Measurements from ENCODE around the gene SUCLG1. TPM values are rescaled to one million over a fixed set of nuclear protein-coding genes. Genes with fewer than 3 reads are reported as not detected.

The SUCLG1 gene
- total RNA-seq, 2 experiments from 2014 or later: 70.0 to 71.3 TPM

DNA sequence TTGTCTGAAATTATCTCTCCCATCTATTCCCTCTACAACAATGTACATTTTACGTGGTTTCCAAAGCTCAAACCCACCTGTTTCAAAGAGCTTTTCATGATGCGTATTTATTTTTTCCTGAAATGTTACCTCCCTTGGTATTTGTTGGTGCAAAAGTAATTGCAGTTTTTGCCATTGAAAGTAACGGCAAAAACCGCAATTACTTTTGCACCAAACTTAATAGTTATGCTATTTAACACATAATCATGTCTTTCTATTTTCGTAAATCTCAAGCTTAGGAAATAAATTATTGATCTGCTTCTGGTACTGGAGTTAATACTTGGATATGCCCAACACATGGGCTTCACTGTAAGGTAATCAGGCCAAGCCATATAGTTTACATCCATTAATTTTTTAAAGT is 85.2 kb downstream of the SUCLG1 start:
- ChIA-PET POLR2A (interaction anchor here (0.6 kb wide), 1 partner anchor 587 kb away, joined by 8 read pairs; no protein-coding TSS in a partner anchor), CTCF (no interaction called here)

Other genes with a start within 250 kb of the SUCLG1 start
- under 1 TPM; 0.06 to 0.13 TPM for gene DNAH6, start 57.2 kb upstream of the SUCLG1 start, total RNA-seq

All from activated CD8-positive, alpha-beta memory T cell treated with anti-CD3 and anti-CD28 coated beads for 36 hours (primary cell).